Measurements from ENCODE around the gene TGFB2. TPM values are rescaled to one million over a fixed set of nuclear protein-coding genes. Genes with fewer than 3 reads are reported as not detected.

Gene TGFB2
- total RNA-seq, 2 experiments from 2014 or later: 0.03 to 0.11 TPM

DNA sequence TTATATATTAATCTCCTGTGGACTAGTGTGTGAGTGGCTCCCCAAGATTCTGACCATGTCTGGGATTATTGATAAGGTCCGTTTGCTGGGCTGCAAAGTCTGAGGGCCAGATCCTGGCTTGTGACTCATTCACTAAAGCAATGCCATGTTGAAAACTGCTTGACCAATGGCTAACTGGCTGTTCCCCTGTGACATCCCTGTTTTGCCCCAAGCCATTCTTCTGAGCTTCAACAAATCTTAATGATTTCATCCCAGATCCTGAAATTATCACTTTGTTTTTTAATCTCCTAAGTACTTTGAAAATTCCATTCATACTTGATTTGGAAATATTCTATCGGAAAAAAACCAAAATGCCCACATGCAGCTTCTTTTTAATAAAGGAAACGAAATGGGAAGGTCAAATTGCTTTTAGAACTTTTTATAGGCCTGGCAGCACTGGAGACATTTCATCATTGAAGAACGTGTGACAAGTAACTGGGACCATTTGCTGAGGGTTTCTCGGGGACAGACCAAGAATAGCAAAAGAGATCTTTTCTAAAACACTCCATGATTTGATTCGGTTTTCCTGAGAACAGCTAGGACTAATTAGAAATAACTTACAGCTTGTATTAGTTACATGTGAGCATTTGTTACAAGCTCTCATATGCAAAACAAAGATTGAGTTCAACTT is 121.3 kb downstream of the TGFB2 start:
- H3K9me2 ChIP-seq (ENCODE audit: insufficient read depth, low read length): no peaks in the 10 kb centered on the region
- POLR2A ChIA-PET: interaction anchor here (0.7 kb wide), 1 partner anchor 234 kb away, joined by 3 read pairs; no protein-coding TSS in a partner anchor

DNA sequence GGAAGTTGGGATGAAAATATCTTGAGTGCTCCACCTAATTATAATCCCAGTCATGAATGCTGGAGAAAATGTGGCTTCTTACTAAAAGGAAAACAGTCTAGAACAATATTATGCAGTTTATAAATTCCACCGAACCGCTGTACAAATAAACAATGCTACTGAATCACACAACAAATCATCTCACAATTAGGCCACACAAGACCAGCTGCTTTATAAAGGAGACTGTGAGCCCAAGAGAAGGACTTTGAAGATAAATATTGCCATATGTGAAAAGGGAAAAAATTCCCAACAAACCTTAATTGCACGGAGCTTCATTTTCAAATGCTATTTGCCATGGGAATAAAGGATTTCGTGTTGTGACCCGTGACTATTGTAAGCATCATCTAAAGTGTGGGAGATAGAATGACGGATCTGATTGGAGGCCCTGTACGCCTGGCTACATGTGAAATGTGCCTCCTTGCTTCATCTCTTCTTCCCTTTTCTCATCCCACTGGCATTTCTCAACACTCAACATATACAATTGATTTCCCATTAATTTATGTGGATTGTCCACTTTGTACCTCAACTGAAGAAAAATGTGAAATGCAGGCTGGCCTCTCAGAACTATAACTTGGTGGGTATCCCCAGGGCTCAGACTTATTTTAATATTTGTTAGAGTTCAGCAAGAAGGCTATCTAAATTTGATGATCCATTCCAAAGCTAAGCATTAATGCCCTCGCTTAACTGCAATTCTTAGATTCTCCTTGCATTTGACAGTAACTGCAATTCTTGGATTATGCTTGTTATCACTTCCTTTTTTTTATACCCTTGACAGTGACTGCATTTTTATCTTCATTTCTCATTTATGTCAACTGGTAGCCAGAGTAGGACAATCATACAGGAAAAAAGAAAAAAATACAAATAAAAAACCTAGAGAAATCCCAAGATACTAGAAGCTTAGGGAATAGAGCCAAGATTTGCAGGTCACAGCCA is 122.3 kb downstream of the TGFB2 start:
- Histone ChIP-seq H3K4me3 (ENCODE audit: low read depth, low read length, poor library complexity, severe bottlenecking) (no peak overlapping the region), H3K36me3 (ENCODE audit: insufficient read depth, low read length) (no peaks in the 10 kb centered on the region), H3K27ac (ENCODE audit: low read depth, low read length, poor library complexity, severe bottlenecking) (no peak overlapping the region), H4K20me1 (ENCODE audit: insufficient read depth, low read length) (no peaks in the 10 kb centered on the region), H3K9me3 (ENCODE audit: low read length) (no peaks in the 10 kb centered on the region), H2AFZ (ENCODE audit: low read length) (no peak overlapping the region), H3K79me2 (ENCODE audit: insufficient read depth, low read depth, low read length) (no peaks in the 10 kb centered on the region), H3K4me2 (ENCODE audit: low read length) (no peak overlapping the region), H3K4me1 (ENCODE audit: insufficient read depth, low read length, poor library complexity, severe bottlenecking) (no peaks in the 10 kb centered on the region), H3K9me2 (ENCODE audit: insufficient read depth, low read length) (no peaks in the 10 kb centered on the region)
- intact Hi-C loops (cut with micrococcal nuclease; ENCODE audit: unreplicated experiment): no loop called here
- CTCF ChIA-PET (ENCODE audit: unreplicated experiment): no interaction called here
- no peak for DNase-seq (ENCODE audit: low spot score)
- TF ChIP-seq EZH2phosphoT487 (IDR thresholded peaks at IDR 0.05; ENCODE audit: borderline replicate concordance, low read depth, low read length): no peak
- TF ChIP-seq, protein P1, sequence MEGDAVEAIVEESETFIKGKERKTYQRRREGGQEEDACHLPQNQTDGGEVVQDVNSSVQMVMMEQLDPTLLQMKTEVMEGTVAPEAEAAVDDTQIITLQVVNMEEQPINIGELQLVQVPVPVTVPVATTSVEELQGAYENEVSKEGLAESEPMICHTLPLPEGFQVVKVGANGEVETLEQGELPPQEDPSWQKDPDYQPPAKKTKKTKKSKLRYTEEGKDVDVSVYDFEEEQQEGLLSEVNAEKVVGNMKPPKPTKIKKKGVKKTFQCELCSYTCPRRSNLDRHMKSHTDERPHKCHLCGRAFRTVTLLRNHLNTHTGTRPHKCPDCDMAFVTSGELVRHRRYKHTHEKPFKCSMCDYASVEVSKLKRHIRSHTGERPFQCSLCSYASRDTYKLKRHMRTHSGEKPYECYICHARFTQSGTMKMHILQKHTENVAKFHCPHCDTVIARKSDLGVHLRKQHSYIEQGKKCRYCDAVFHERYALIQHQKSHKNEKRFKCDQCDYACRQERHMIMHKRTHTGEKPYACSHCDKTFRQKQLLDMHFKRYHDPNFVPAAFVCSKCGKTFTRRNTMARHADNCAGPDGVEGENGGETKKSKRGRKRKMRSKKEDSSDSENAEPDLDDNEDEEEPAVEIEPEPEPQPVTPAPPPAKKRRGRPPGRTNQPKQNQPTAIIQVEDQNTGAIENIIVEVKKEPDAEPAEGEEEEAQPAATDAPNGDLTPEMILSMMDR (conservative IDR thresholded peaks at IDR 0.05; ENCODE audit: low read length): no peak
- BruUV-seq (replicated peaks): no TSS peak
- POLR2A ChIA-PET: no interaction called here

More for the DNA sequence above, 121.3 kb downstream of the TGFB2 start:
- Histone ChIP-seq H3K79me2 (ENCODE audit: insufficient read depth, low read depth, low read length) (no peaks in the 10 kb centered on the region), H3K4me3 (ENCODE audit: low read depth, low read length, poor library complexity, severe bottlenecking) (no peak overlapping the region), H3K36me3 (ENCODE audit: insufficient read depth, low read length) (no peaks in the 10 kb centered on the region), H3K4me1 (ENCODE audit: insufficient read depth, low read length, poor library complexity, severe bottlenecking) (no peaks in the 10 kb centered on the region), H3K9me3 (ENCODE audit: low read length) (no peaks in the 10 kb centered on the region), H3K27ac (ENCODE audit: low read depth, low read length, poor library complexity, severe bottlenecking) (no peak overlapping the region), H2AFZ (ENCODE audit: low read length) (no peak overlapping the region), H3K4me2 (ENCODE audit: low read length) (no peak overlapping the region), H4K20me1 (ENCODE audit: insufficient read depth, low read length) (no peaks in the 10 kb centered on the region)
- TF ChIP-seq, protein P1 (conservative IDR thresholded peaks at IDR 0.05; ENCODE audit: low read length): no peak
- TF ChIP-seq EZH2phosphoT487 (IDR thresholded peaks at IDR 0.05; ENCODE audit: borderline replicate concordance, low read depth, low read length): no peak
- CTCF ChIA-PET (ENCODE audit: unreplicated experiment): no interaction called here
- no TSS peak for BruUV-seq (replicated peaks)
- intact Hi-C loops (cut with micrococcal nuclease; ENCODE audit: unreplicated experiment): no loop called here
- no peak for DNase-seq (ENCODE audit: low spot score)
